ENCODE data around the gene SEPHS1.
A peak's percentile ranks its signal among the peaks of the same experiment; 100 is the strongest.
"Not testable (repeated sequence)": the region's sequence is repeated elsewhere in the genome, so short reads cannot be mapped to it uniquely, and the experiment has no call there.

The SEPHS1 gene

DNA sequence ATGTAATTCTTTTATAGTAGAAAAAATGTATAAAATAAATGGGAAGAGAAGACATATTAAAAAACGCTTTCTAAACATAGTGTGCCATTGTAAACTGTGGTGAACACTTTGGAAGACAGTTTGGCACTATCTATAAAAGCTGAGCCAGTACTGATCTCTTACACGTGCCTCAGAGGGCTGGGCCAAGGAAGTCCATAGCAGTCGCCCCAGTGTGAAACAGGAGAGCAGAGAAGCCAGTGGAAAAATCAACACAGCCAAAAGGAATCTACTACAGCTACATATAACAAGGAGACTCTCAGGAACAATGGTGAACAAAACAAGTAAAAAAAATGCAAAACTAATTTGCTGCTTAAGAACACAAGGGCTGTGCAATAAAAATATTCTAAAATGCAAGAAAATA lies 20.6 kb downstream of the SEPHS1 start:
- DNase-seq, result no peak

DNA sequence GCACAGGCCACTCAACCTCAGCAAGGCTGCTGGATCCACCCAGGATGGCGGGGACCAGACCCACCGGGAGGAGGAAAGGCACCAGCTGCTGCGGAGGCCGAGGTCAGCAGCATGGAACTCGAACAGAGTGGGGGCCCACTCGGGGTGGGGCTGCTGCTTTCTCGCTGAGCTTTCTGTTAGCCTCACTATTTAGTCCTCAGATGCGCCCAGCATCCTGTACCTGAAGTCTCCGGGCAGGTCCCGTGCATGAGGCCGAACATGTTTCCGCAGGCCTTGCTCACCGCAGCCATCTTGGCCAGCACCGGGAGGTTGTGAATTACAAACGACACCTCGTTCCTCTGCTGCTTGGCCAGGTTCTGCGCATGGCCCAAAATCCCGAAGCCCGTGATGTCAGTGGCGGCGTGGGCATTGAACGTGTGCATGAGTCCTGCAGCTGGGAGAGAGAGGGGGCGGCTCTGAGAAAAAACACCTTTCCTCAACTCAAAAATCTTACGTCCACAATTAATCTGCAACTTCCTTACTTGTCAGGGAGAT lies 25.4 kb downstream of the SEPHS1 start:
- DNase-seq, result no peak

DNA sequence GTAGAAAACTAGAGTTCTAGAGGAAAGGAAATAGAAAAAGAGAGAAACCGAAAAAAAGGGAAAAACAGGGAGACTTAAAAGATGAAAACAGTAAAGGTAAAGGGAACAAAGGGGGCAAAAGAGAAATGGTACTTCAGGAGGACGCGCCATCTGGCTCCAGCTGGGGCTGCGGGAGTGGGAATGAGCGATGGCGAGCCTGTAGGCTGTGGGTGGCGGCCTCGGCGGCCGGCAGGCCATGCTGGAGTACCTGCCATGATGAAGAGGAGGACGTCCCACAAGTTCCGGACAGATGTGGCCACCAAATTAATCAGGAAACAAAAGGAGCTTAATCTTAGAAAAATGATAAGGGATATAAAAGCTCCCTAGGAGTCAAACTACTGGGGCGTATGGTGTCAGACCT lies 26.5 kb downstream of the SEPHS1 start:
- no peak for DNase-seq

DNA sequence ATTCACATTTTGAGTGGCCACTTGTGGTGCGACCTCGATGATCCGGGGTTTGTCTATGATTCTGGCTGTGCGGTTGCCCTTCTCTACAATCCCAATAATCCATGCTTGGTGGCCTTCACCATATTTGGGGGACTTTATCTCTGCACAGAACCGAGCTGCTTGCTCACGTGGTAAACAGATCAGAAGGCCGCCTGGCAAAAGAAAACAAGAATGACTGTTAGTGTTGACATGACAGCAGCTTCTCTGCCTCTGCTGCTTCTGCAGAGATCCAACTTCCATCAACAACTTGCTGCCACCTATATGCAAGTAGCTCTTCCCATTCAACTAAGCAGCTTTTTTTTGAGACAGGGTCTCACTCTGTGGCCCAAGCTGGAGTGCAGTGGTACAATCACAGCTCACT lies 28.9 kb downstream of the SEPHS1 start:
- no peak for DNase-seq

DNA sequence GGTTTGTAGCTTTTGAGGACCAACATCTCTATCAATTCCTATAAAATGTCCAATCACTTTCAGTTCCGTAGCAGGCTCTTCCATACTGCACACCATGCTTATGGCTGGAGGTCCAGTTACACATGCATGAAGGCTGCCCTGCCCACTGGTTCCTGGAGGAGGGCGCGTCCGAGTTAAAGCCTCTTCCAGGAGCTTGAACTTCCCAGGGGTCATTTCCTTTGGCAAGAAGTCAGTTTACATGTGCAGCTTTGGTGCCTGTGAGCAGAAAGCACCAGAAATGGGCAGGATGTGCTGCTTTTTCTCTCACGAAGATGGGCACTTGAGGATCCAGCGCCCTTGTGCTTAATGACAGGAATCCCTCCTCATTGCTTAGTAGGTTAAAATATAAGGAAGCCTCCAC lies 30.6 kb downstream of the SEPHS1 start:
- DNase-seq, result no peak

DNA sequence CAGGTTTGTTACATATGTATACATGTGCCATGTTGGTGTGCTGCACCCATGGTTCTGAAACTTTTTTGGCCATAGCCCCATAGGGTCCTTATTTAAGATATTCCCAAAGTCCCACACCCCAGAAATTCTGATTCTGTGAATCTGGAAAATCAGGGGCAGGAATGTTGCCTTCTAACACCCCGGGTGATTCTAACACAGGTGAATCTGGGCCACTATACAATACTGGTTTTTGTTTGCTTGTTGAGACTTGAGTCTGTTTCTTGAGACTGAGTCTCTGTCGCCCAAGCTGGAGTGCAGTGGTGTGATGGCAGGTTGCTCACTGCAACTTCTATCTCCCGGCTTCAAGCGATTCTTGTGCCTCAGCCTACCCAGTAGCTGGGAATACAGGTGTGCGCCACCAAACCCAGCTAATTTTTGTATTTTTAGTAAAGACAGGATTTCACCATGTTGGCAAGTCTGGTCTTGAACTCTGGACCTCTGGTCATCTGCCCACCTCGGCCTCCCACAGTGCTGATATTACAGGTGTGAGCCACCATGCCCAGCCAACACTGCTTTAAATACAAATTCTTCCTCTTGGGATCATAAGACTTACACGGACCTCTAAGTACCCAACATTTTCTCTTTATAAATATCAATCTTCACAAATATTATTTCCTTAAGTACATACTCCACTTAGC lies 31.3 kb downstream of the SEPHS1 start:
- DNase-seq, result no peak

DNA sequence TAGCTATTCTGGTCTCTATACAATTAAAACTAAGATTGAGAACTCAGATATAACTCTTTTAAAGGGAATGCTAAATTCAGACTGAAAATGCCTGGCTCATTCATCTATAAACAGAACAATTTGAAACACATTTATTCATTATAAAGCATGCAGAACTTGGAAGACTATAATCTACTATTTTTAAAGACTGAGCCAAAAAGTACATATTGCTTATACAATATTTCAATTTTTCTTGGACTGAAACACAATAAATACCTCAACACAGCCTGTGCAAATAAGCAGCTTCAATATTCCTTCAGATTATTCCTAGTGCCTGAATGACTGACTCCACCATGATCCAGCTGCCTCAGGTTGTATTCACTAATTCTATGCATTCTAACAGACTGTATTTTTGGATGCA lies 32.7 kb downstream of the SEPHS1 start:
- no peak for DNase-seq

DNA sequence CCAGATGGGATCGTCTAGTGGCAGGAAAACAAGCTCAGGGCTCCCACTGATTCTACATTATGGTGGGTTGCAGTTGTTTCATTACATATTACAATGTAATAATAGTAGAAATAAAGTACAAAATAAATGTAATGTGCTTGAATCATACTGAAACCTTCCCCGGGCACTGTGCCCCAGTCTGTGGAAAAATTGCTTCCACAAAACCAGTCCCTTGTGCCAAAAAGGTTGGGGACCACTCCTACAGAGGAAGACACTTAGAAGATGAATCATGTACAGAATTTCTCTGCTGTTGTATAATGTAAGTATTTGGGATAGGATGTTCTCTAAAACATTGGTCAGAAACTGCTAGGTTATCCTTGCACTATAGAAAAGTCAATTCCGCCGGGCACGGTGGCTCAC lies 36.9 kb downstream of the SEPHS1 start:
- no peak for DNase-seq

DNA sequence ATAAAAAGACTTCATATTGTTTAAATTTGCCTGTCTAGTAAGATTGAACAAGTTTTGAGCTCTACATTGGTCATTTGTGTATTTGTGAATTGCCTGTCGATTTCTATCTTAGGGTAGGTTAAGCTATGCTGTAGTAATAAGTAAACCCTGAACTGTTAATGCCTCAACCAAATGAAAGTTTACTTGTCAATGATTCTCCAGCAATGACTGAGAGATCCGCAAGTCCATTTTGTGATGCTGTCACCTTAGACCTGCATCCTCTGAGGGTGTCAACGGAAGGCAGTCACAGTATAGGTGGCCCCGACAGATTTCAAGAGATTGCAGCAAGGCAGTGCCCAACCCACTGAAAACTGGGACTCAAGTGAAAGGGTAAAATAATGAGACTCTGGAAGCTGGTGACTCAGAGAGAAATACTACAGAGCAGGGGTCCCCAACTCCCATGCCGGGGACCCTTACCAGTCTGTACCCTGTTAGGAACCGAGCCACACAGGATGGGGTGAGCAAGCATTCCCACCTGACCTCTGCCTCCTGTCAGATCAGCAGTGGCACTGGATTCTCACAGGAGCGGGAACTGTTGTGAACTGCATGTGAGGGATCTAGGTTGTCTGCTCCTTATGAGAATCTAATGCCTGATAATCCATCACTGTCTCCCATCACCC lies 37.4 kb downstream of the SEPHS1 start:
- no peak for DNase-seq

DNA sequence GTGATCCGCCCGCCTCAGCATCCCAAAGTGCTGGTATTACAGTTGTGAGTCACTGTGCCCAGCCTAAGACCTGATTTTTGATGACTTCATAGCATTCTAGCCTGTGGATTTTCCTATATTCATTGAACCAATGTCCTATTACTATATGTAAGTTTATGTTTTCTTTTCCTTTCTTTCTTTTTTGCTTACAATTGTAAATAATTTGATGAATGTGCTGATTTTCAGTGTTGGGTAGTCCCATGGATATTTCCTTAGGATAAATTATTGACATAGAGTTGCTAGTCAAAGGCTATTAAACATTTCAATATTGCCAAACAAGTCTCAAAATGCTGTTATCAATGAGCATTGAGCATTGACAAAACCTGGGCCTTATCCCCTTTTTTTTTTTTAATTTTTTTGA lies 38.3 kb downstream of the SEPHS1 start:
- DNase-seq, result no peak

DNA sequence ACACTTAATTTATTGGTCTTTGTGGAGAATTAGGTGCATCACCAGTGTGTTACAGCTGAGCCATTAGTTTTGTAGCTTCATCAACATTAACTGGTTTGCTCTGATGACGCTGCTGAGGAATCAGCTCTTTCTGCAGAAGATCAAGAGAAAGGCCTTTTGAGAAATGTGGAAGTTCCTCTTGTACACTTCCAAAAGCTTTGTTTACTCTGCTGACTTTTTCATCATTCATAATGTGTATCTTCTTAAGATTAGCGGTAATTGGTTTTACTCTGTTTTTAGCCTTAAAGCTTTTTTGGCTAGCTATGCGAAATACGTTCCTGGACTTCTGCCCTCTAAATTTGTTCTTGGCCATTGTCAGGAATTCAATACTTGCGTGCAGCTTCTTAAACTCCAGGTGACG lies 40.0 kb downstream of the SEPHS1 start:
- DNase-seq, result no peak

DNA sequence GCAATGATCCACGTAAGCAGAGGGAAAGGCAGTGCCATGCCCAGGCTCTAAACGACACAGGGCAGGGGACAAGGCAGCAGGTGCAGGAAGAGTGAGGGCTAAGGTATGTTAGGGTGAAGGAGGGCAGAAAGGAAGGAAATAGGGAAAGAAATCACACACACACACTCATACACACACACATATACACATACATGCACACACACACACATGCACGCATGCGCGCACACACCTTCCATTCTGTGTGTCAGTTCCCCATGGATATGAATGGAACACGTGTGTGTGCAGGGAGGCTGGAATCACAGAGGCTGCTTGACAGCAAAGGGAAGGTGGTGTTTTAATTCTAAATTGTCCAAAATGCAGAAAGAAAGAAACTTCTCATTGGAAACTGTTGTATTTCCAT lies 42.0 kb downstream of the SEPHS1 start:
- no peak for DNase-seq

DNA sequence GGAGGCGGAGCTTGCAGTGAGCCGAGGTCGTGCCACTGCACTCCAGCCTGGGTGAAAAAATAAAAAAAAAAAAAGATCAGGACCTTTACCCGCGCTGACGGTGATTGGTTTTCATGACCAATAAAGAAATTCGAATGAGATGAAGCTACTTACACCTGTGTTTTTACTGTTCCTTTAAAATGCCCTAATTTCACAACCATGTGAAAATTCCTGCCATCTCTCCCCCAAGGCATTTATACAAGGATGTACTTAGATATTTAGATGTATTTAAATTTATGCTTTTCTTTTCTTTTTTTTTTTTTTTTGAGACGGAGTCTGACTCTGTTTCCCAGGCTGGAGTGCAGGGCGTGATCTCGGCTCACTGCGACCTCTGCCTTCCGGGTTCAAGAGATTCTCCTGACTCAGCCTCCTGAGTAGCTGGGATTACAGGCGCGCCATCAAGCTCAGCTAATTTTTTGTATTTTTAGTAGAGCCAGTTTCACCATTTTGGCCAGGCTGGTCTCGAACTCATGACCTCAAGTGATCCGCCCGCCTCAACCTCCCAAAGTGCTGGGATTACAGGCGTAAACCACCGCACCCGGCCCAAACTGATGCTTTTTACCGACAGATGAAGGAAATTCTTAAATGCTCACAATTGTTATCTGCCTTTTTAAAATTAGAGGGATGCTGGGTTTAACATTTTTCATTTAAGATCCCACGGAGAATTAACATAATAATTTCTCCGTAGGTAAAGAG lies 45.1 kb downstream of the SEPHS1 start:
- no peak for DNase-seq

DNA sequence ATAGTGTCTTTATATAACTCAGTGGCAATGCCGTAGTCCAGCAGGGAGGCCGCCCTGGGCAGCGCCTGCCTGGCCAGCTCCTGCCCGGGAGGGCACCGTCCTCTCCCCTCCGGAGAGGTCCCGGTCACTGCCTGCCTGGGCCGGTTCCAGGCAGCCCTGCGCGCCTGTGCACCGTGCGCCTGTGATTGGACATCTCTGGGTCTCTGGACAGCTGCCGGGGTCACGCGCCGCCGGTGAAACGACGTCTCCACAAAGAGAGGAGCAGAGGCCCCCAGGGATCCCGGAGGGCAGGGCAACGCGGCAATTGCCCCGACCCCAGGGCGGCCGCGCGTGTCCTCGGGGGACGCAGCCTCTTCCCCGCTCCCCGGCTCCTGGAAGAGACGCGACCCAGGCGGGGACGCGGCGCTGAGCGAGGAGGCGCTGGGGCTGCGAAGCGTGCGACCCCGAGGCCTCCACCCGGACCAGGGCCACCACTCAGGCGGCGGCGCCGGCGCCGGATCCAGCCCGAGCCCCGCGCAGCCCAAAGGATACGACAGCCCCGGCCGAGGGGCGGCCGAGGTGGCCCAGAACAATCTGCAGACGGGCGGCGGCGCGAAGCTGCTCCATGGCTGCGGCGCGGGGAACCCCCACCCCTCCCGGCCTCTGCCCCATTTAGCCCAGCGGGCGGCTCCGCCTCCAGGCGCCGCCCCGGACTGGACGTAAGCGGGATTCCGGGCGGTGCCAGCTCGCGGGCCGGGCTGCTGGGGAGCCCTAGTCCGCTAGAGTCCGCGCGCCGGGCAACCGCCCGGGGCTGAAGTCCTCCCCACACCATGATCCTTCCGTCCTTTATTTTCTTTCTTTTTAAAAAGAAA lies 48.4 kb downstream of the SEPHS1 start, which contains the start of gene PHYH:
Gene PHYH (minus strand): TSS at position 628 of the 851 bp plus-strand sequence. CDS start 22 bp downstream, at position 606.
- DNase-seq, result peak; percentile 86

DNA sequence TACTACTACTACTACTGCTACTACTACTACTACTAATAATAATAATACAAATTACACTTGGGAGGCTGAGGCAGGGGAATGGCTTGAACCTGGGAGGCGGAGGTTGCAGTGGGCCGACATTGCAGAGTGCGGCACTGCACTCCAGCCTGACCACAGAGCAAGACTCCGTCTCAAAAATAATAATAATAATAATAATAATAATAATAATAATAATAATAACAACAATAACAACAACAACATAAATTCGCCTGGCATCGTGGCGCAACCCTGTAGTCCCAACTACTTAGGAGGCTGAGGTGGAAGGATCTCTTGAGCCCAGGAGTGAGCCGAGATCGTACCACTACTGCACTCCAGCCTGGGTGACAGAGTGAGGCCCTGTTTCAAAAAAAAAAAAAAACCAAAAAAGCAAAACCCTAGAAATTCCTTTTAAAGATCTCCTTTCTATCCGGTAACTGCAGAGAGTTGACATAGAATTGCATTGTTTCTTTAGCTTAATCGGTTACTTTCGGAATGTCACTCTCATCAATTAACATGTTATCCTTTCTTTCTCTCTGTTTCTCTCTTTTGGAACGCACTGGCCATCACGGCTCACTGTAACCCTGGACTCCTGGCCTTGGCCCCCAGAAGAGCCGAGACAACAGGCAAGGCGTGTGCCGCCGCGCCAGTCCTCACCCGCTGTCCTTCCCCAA lies 49.2 kb downstream of the SEPHS1 start:
- no peak for DNase-seq

DNA sequence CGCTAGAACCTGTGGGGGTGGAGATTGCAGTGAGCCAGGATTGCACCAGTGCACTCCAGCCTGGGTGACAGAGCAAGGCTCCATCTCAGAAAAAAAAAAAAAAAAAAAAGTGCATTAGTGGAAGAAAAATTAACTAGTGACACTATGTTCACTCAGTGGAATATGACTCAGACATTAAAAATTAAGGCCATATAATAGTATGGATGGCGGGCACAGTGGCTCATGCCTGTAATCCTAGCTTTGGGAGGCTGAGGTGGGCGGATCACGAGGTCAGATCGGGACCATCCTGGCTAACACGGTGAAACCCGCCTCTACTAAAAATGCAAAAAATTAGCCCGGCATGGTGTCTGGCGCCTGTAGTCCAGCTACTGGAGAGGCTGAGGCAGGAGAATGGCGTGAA lies 51.6 kb downstream of the SEPHS1 start:
- DNase-seq, result no peak

DNA sequence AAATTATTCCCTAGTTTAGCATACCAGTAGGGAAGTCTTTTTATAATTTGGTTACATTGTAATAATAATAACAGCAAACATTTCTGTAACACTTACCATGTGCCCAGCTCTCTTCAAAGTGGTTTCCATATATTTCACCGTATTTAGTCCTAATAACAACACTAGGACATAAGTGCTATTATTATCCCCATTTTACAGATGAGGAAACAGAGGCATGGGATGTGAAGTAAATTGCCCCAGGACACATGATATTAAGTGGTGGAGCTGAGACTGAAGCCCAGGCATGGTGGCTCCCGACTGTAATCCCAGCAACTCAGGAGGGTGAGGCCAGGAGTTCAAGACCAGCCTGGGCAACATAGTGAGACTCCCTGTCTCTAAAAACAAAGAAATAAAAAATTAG lies 53.3 kb downstream of the SEPHS1 start:
- DNase-seq, result no peak

DNA sequence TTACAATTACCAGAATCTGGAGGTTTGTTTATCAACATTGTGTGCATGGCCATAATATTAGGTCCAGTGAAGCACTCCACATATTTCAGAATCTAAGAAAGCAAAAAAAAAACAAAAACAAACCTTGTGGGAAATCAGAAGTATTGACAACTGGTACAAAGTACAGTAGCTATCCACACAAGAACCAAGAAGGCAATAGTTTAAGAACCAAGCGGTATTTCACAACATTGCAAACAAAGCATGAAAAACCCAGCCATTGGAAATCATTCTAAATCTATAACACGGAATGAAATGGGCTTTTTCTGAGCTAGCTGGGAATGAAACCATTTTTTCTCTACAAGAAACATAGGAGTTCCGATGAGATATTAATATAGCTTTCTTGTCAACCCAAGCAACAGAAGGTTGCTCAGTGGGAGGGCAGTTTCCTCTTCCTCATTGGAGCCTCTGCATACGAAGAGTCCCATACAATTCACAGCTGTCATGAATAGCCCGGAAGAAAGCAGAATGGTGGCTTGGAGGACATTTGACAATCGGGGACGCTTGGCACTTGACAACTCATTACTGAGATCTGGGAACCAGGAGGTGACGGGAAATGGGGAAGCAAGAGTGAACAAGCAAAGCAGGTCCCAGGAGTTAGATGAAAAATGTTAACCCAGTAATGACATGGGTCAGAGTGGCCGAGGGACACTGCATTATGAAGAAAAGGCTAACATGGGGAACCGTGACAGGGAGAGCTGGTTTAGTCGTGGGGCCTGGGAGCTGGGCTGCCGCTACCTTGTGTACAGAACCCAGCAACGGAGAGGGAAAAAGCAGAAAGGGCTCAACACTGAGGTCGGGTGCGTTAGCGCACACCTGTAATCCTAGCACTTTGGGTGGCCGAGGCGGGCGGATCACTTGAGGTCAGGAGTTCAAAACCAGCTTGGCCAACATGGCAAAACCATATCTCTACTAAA lies 56.0 kb downstream of the SEPHS1 start:
- DNase-seq, result no peak

DNA sequence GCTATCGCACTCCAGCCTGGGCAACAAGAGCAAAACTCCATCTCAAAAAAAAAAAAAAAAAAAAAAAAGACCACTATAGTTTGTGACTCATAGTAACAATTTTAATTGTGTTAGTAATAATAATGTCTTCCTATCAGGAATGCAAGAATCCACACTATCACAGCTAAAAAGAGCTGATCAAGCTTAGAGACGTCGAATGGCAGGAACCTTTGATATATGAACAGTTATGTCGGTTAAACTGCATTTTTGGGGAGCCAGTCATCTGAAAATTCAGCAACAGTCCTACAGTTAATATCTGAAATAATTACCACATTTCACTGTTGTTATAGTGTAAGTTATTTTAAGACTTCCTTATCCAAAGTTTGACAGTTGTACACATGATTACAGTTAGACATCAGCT lies 57.0 kb downstream of the SEPHS1 start:
- no peak for DNase-seq

DNA sequence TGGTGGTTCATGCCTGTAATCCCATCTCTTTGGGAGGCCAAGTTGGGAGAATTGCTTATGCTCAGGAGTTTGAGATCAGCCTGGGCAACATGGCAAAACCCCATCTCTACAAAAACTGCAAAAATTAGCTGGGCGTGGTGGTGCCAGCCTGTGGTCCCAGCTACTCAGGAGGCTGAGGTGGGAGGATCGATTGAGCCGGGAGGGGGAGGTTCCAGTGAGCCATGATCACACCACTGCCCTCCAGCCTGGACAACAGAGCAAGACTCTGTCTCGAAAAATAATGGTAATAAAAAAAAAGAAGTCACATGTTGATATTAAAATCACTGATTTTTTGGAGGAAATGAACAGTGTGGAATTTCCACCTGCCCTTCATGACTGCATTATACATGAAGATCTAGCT lies 64.0 kb downstream of the SEPHS1 start:
- no peak for DNase-seq

DNA sequence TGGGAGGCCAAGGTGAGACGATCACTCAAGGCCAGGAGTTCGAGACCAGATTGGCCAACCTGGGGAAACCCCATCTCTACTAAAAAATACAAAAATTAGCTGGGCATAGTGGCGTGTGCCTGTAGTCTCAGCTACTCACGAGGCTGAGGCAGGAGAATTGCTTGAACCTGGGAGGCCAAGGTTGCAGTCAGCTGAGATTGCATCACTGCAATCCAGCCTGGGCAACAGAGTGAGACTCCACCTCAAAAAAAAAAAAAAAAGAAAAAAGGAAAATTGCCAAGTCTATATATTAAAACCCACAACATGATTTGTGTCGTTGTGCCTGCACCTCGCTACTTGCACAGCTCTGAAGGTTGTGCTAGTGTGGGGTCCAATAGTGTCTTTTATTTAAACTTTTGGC lies 65.7 kb downstream of the SEPHS1 start:
- DNase-seq, result not testable (repeated sequence)
